Pancreas (tissue), 10 donors: ENCODE measurements around the gene CACNA2D2. TPM values are rescaled to one million over a fixed set of nuclear protein-coding genes. Genes with fewer than 3 reads are reported as not detected.
A peak's percentile ranks its signal among the peaks of the same experiment; 100 is the strongest.

Source experiments
- ATAC-seq, 4 donors: fragments of 200-7000 bp; cut with Tn5 transposase; one replicate each; pipeline versions ENCODE4 v1.8.0 to v1.9.1; 2020; ENCODE audit warnings: mild to moderate bottlenecking in 4 of 4, moderate library complexity in 4 of 4
- DNase-seq, 6 donors: peaks; one replicate each; pipeline ENCODE4 v3.0.0-alpha.2; 2020
- FAIRE-seq: peaks from 2 replicates; lab custom pipeline; 2012; peaks lifted over from hg19 to GRCh38; lab: Jason Lieb, UNC
- H3K27ac ChIP-seq, 4 donors: fragments of 200-600 bp; sonication (generic); 1 replicate in 3 of 4; 2 replicates in 1 of 4; pipeline versions ENCODE4 v1.5.0 to v1.8.0; 2020
- H3K27me3 ChIP-seq, 4 donors: fragments of 200-600 bp; one replicate each; pipeline ENCODE4 v1.8.0; 2021
- H3K36me3 ChIP-seq, 3 donors: fragments of 200-600 bp; sonication (generic) in 1 of 3; one replicate each; pipeline versions ENCODE4 v1.5.0 to v1.8.0; 2020 to 2021
- H3K4me1 ChIP-seq, 3 donors: fragments of 200-600 bp; one replicate each; pipeline ENCODE4 v1.8.0; 2021
- H3K4me3 ChIP-seq, 4 donors: fragments of 200-600 bp; sonication (generic) in 2 of 4; one replicate each; pipeline versions ENCODE4 v1.5.0 to v1.8.0; 2020 to 2021
- H3K9me3 ChIP-seq, 4 donors: fragments of 200-600 bp; one replicate each; pipeline ENCODE4 v1.8.0; 2021
- CTCF ChIP-seq, 4 donors: fragments of 200-600 bp; sonication (generic) in 3 of 4; IDR thresholded peaks; one replicate each; pipeline versions ENCODE4 v1.5.0 to v1.8.0; 2021; ENCODE audit warnings: antibody characterized with exemption in 4 of 4
- WGBS, 2 donors: extraction: QIAGEN DNeasy Blood & Tissue Kit; methylation state at CpG; one replicate each; pipeline ENCODE4 v1.1.7; 2013; 5-methylcytosine and 5-hydroxymethylcytosine counted together
- intact Hi-C, 3 donors: fragments of 100-400 bp; cut with DNase I; formaldehyde crosslinking; loops; one replicate each; pipeline versions ENCODE4 v1.11.1 to v1.14.2; 2022
- polyA plus RNA-seq, 2 donors: library from polyadenylated mRNA; stranded (reverse); fragments of 200-250 nt; gene quantifications; one replicate each; pipeline ENCODE4 v1.2.3, GENCODE V29; 2013
- total RNA-seq, 6 donors: library from RNA; stranded (reverse); fragmentation: NEBNext Ultra II Directional in 4 of 6; extraction: Animal tissue kit (Norgen Biotek cat#: 25700) in 4 of 6; gene quantifications; one replicate each; pipeline versions ENCODE4 v1.2.1 to v1.2.4, GENCODE V29; 2021 to 2023
- donor health status: healthy with polysubstance abuse.
- donor health status: DM: no; HTN: no; CAD: no; lungs with moderate emphysema.
- donor health status: DM: no; HTN: no; CAD: no.
- donor health status: control.
- donor health status: control.
- donor health status: Bipolar disorder and iron deficiency.
- donor health status: DM: yes; HTN: yes; CAD: no.
- donor health status: DM: no; HTN: no; CAD: no.
- donor health status: DM: no; HTN: no; CAD: no.
- donor health status: DM: yes; HTN: yes; CAD: no.

Gene CACNA2D2
- total and polyA plus RNA-seq, 8 donors, result 1.1 to 19.5 (median 3.3) TPM

- Histone ChIP-seq H3K27ac (peak overlapping the region in 1 of 4 donors; percentile 22), H3K4me1 (no peaks in the 10 kb centered on the region), H3K36me3 (no peaks in the 10 kb centered on the region), H3K4me3 (no peak overlapping the region), H3K9me3 (no peaks in the 10 kb centered on the region), H3K27me3 (no peaks in the 10 kb centered on the region)
- ATAC-seq, result peak in 3 of 4 donors; percentile 14 to 58 (median 26)
- intact Hi-C loops, result no loop called here
- TF ChIP-seq CTCF (IDR thresholded peaks at IDR 0.05), result no peak
- FAIRE-seq, result no peak
- no peak for DNase-seq
- WGBS, 2 donors, result 45 to 61% methylated on average over 9 of the region's 9 CpGs
Observed at GRCh38 chr3:50523279-50523811, 19.9 kb upstream of the CACNA2D2 start.

- no peaks in the 10 kb centered on the region for H3K36me3 ChIP-seq
- FAIRE-seq (no peak), DNase-seq (no peak), ATAC-seq (no peak)
- H3K9me3 ChIP-seq, result no peaks in the 10 kb centered on the region
- intact Hi-C loops, result no loop called here
- no peaks in the 10 kb centered on the region for H3K4me1 ChIP-seq
- H3K27me3 ChIP-seq, result no peaks in the 10 kb centered on the region
- whole genome bisulfite sequencing, 2 donors, result 52 to 56% methylated on average over 5 of the region's 5 CpGs
- no peak overlapping the region for H3K27ac ChIP-seq
- TF ChIP-seq CTCF (IDR thresholded peaks at IDR 0.05), result no peak
- H3K4me3 ChIP-seq, result no peak overlapping the region
Observed at GRCh38 chr3:50521572-50521971, 18.1 kb upstream of the CACNA2D2 start.

GRCh38 chr3:50520849-50521248 is 17.4 kb upstream of the CACNA2D2 start:
- intact Hi-C loops, result no loop called here
- DNase-seq, result no peak
- no peaks in the 10 kb centered on the region for H3K9me3 ChIP-seq
- FAIRE-seq, result no peak
- TF ChIP-seq CTCF (IDR thresholded peaks at IDR 0.05), result no peak
- no peak overlapping the region for H3K27ac ChIP-seq
- H3K4me3 ChIP-seq, result no peak overlapping the region
- ATAC-seq, result no peak
- no peaks in the 10 kb centered on the region for H3K4me1 ChIP-seq
- 61 to 66% methylated on average over 3 of the region's 3 CpGs for WGBS, 2 donors
- H3K27me3 ChIP-seq, result no peaks in the 10 kb centered on the region
- H3K36me3 ChIP-seq, result no peaks in the 10 kb centered on the region

- Histone ChIP-seq H3K27me3 (no peaks in the 10 kb centered on the region), H3K4me3 (no peak overlapping the region), H3K9me3 (no peaks in the 10 kb centered on the region), H3K27ac (no peak overlapping the region), H3K4me1 (no peaks in the 10 kb centered on the region), H3K36me3 (no peaks in the 10 kb centered on the region)
- ATAC-seq, result peak; percentile 81 to 95 (median 88)
- WGBS, 2 donors, result 12 to 14% methylated on average over 7 of the region's 7 CpGs
- intact Hi-C loops, result no loop called here
- FAIRE-seq, result no peak
- peak; percentile 81 to 90 (median 87) for TF ChIP-seq CTCF (IDR thresholded peaks at IDR 0.05)
- peak; percentile 45 to 88 (median 80) for DNase-seq
Observed at GRCh38 chr3:50519471-50520089, 16.1 kb upstream of the CACNA2D2 start.

- 74 to 80% methylated on average over 7 of the region's 7 CpGs for WGBS, 2 donors
- H3K27ac ChIP-seq, result no peak overlapping the region
- H3K36me3 ChIP-seq, result no peaks in the 10 kb centered on the region
- intact Hi-C loops, result no loop called here
- no peaks in the 10 kb centered on the region for H3K9me3 ChIP-seq
- DNase-seq, result no peak
- no peak for ATAC-seq
- H3K4me3 ChIP-seq, result no peak overlapping the region
- no peaks in the 10 kb centered on the region for H3K27me3 ChIP-seq
- TF ChIP-seq CTCF (IDR thresholded peaks at IDR 0.05), result no peak
- no peak for FAIRE-seq
- no peaks in the 10 kb centered on the region for H3K4me1 ChIP-seq
Observed at GRCh38 chr3:50518436-50518835, 15.0 kb upstream of the CACNA2D2 start.
